ENCODE measurements around the gene SMYD3. TPM values are rescaled to one million over a fixed set of nuclear protein-coding genes. Genes with fewer than 3 reads are reported as not detected.

The SMYD3 gene
- polyA plus RNA-seq, 2 of the 4 experiments (the other 2 are of a cell fraction), result 18.2 to 35.2 TPM

DNA sequence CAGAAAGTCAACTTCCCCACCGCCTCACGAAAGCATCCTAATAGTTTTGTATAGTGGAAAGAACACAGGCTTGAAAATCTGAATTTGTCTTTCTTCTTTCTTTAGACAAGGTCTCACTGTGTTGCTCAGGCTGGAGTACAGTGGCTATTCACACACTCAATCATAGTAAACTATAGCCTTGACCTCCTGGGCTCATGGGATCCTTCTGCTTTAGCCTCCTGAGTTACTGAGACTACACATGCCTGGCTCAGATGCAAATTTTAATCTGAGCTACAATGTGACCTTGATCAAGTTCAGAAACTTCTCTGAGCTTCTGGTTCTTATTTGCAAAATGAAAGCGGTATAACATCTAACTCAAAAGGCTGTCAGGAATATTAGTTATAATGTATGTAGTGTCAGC, 362.1 kb downstream of the SMYD3 start:
- Histone ChIP-seq H3K4me1 (peaks cover 28% of the 10 kb centered on the region), H3K9me3 (no peaks in the 10 kb centered on the region), H3K4me3 (no peak overlapping the region), H3K4me2 (no peak overlapping the region), H3K27ac (no peak overlapping the region)
- no peak for DNase-seq (ENCODE audit: low read depth in 1 of 2, low spot score in 1 of 2)
- no peak for FAIRE-seq
- ChIA-PET POLR2A (no interaction called here), CTCF (no interaction called here)
- no peak for TF ChIP-seq RFX5 (IDR thresholded peaks at IDR 0.05)
- no peak for TF ChIP-seq E2F6 (IDR thresholded peaks at IDR 0.05; ENCODE audit: borderline replicate concordance, low read depth)
- no peak for TF ChIP-seq HOXB5 (CRISPR knock-in tag; IDR thresholded peaks at IDR 0.05)
- no peak for TF ChIP-seq MAFK (IDR thresholded peaks at IDR 0.05; ENCODE audit: partially characterized antibody)
- no peak for TF ChIP-seq ZFP36 (IDR thresholded peaks at IDR 0.05; ENCODE audit: borderline replicate concordance, partially characterized antibody)
- no peak for TF ChIP-seq POLR2A (IDR thresholded peaks at IDR 0.05; ENCODE audit: low read length)
- WGBS (ENCODE audit: missing lambda C conversion rate), result 95% methylated on average over 3 of the region's 3 CpGs
- ATAC-seq, result no peak

DNA sequence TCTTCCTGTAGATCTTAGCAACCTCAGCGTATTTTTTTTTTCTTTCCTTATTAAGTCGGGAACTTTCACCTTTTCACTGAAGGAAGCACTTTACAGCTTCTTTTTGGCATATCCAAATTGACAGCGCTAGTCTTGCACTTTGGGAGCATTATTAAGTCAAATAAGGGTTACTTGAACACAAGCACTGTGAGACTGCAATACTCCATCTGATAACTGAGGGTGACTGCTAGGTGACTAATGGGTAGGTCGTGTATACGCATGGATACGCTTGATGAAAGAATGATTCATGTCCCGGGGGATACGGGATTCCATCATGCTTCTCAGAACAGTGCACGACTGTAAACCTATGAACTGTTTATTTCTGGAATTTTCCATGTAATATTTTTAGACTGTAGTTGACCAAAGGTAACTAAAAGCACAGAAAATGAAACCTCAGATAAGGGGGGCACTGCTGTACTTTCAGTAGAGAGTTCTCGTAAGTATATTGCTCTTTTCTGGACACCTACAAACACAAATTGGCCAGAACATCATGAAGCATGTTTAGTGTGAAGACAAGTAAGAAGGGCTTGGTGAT, 364.7 kb downstream of the SMYD3 start:
- WGBS (ENCODE audit: missing lambda C conversion rate), result 31% methylated on average over 10 of the region's 10 CpGs
- CTCF ChIA-PET, result interaction anchor here (0.6 kb wide), 1 partner anchor 1149 kb away, joined by 3 read pairs; no protein-coding TSS in a partner anchor
- POLR2A ChIA-PET, result no interaction called here
- Histone ChIP-seq H3K4me1 (peaks cover 39% of the 10 kb centered on the region), H3K4me2 (peak overlapping the region; percentile 41), H3K4me3 (no peak overlapping the region), H3K9me3 (no peaks in the 10 kb centered on the region), H3K27ac (peak overlapping the region; percentile 29 to 81; a peak in 4 of 6 replicates)
- TF ChIP-seq RAD21 (conservative IDR thresholded peaks at IDR 0.05 in 1 of 2, IDR thresholded peaks at IDR 0.05 in 1 of 2) (no peak), TP53 (CRISPR knock-in tag; IDR thresholded peaks at IDR 0.05) (no peak), ESRRA (IDR thresholded peaks at IDR 0.05; ENCODE audit: borderline replicate concordance, low read length) (no peak), KDM5A (IDR thresholded peaks at IDR 0.05) (no peak), NFE2L2 (conservative IDR thresholded peaks at IDR 0.05; ENCODE audit: low read length) (no peak), MAX (IDR thresholded peaks at IDR 0.05) (peak; percentile 63), MAFK (IDR thresholded peaks at IDR 0.05; ENCODE audit: partially characterized antibody) (peak; percentile 33), ZSCAN20 (CRISPR knock-in tag; IDR thresholded peaks at IDR 0.05) (no peak), HOXB13 (CRISPR knock-in tag; IDR thresholded peaks at IDR 0.05; ENCODE audit: low read depth) (no peak), CBX8 (IDR thresholded peaks at IDR 0.05) (no peak), FOSL2 (IDR thresholded peaks at IDR 0.05) (peak; percentile 70), FOSL2 (CRISPR knock-in tag; IDR thresholded peaks at IDR 0.05) (peak; percentile 82), HMGXB4 (CRISPR knock-in tag; IDR thresholded peaks at IDR 0.05; ENCODE audit: borderline replicate concordance) (no peak), FOXS1 (CRISPR knock-in tag; IDR thresholded peaks at IDR 0.05) (no peak), RARB (CRISPR knock-in tag; IDR thresholded peaks at IDR 0.05) (no peak), EP300 (IDR thresholded peaks at IDR 0.05) (0 out of 5 replicates have a peak, but pooled peaks of 1 of the 2 experiments have one; percentile 30), JUNB (IDR thresholded peaks at IDR 0.05) (peak; percentile 66), E2F6 (IDR thresholded peaks at IDR 0.05; ENCODE audit: borderline replicate concordance, low read depth) (no peak), GATA3 (IDR thresholded peaks at IDR 0.05; ENCODE audit: borderline replicate concordance) (peak; percentile 71; the same call in 1 of the 2 replicates), RNF2 (IDR thresholded peaks at IDR 0.05; ENCODE audit: borderline replicate concordance, low read depth) (no peak), NPAS2 (CRISPR knock-in tag; IDR thresholded peaks at IDR 0.05; ENCODE audit: borderline replicate concordance) (no peak), MYC (IDR thresholded peaks at IDR 0.05; ENCODE audit: borderline replicate concordance, low read length) (no peak), ZC3H11A (IDR thresholded peaks at IDR 0.05) (no peak), KDM1A (IDR thresholded peaks at IDR 0.05; ENCODE audit: low read depth) (no peak), RFX5 (IDR thresholded peaks at IDR 0.05) (no peak), HEYL (CRISPR knock-in tag; IDR thresholded peaks at IDR 0.05) (no peak), CEBPB (IDR thresholded peaks at IDR 0.05) (no peak), SREBF2 (IDR thresholded peaks at IDR 0.05) (no peak), ELK1 (IDR thresholded peaks at IDR 0.05; ENCODE audit: low read depth, low read length) (no peak), HDAC2 (IDR thresholded peaks at IDR 0.05) (no peak), HOXA7 (CRISPR knock-in tag; IDR thresholded peaks at IDR 0.05) (no peak), CHD4 (IDR thresholded peaks at IDR 0.05; ENCODE audit: borderline replicate concordance) (no peak), JUN (IDR thresholded peaks at IDR 0.05) (peak; percentile 29 to 49; a peak in 2 of 5 replicates)
- ATAC-seq (peak; percentile 89 to 90), FAIRE-seq (no peak), DNase-seq (ENCODE audit: low read depth in 1 of 2, low spot score in 1 of 2) (peak; percentile 63 to 72)
